BLaER1 treated with 17β-estradiol and CSF1 and Interleukin-3, amounts not matched to agents 10 nM and 100 nM (cell line): Measurements from ENCODE around the gene NCOA1.

Experiments used
- H3K27ac ChIP-seq, 11 experiments: shearing (Covaris generic); formaldehyde crosslinking; 2 replicates each; pipeline ENCODE4 v1.8.1; 2022
- H3K27me3 ChIP-seq, 11 experiments: shearing (Covaris generic); formaldehyde crosslinking; 2 replicates each; pipeline ENCODE4 v1.8.1; 2022
- H3K36me3 ChIP-seq, 11 experiments: shearing (Covaris generic); formaldehyde crosslinking; 2 replicates each; pipeline ENCODE4 v1.8.1; 2022
- H3K4me1 ChIP-seq, 10 experiments: shearing (Covaris generic); formaldehyde crosslinking; 2 replicates each; pipeline ENCODE4 v1.8.1; 2022
- H3K4me2 ChIP-seq, 11 experiments: shearing (Covaris generic); formaldehyde crosslinking; 2 replicates each; pipeline ENCODE4 v1.8.1; 2022
- H3K4me3 ChIP-seq, 10 experiments: shearing (Covaris generic); formaldehyde crosslinking; 2 replicates each; pipeline ENCODE4 v1.8.1; 2022
- H3K9ac ChIP-seq, 11 experiments: shearing (Covaris generic); formaldehyde crosslinking; 2 replicates each; pipeline ENCODE4 v1.8.1; 2022
- H3K9me3 ChIP-seq, 11 experiments: shearing (Covaris generic); formaldehyde crosslinking; replicated peaks in 1 of 11; 2 replicates each; pipeline ENCODE4 v1.8.1; 2022
- H4K20me1 ChIP-seq, 11 experiments: shearing (Covaris generic); formaldehyde crosslinking; 2 replicates each; pipeline ENCODE4 v1.8.1; 2022
- Cebpa-rat ChIP-seq, 11 experiments: shearing (Covaris generic); IDR thresholded peaks; 2 replicates each; pipeline ENCODE4 v1.8.1; 2022

NCOA1 gene

GRCh38 chr2:24754985-24755705, 264.1 kb downstream of the NCOA1 start:
- Histone ChIP-seq H3K9ac (no peak overlapping the region), H3K4me2 (no peak overlapping the region), H3K4me3 (no peak overlapping the region), H3K27me3 (no peaks in the 10 kb centered on the region), H3K4me1 (no peaks in the 10 kb centered on the region), H4K20me1 (peaks cover 0 to 25% (median 0%) of the 10 kb centered on the region in 11 experiments; a peak in 1 of 22 replicates), H3K27ac (no peak overlapping the region), H3K36me3 (peaks cover 45 to 97% (median 60%) of the 10 kb centered on the region in 11 experiments), H3K9me3 (no peaks in the 10 kb centered on the region)
- no peak for TF ChIP-seq Cebpa-rat (IDR thresholded peaks at IDR 0.05)

- no peak overlapping the region for H3K9ac ChIP-seq
- H3K4me2 ChIP-seq: no peak overlapping the region
- H4K20me1 ChIP-seq: peaks cover 0 to 21% (median 0%) of the 10 kb centered on the region in 11 experiments; a peak in 2 of 22 replicates
- no peak overlapping the region for H3K4me3 ChIP-seq
- peaks cover 45 to 97% (median 63%) of the 10 kb centered on the region in 11 experiments for H3K36me3 ChIP-seq
- no peak for TF ChIP-seq Cebpa-rat (IDR thresholded peaks at IDR 0.05)
- H3K27ac ChIP-seq: no peak overlapping the region
- no peaks in the 10 kb centered on the region for H3K9me3 ChIP-seq
- H3K4me1 ChIP-seq: no peaks in the 10 kb centered on the region
- H3K27me3 ChIP-seq: no peaks in the 10 kb centered on the region
These were observed 265.7 kb downstream of the NCOA1 start for GRCh38 chr2:24756789-24757188.

GRCh38 chr2:24761866-24762265, 270.8 kb downstream of the NCOA1 start:
- Histone ChIP-seq H4K20me1 (peaks cover 0 to 3% (median 0%) of the 10 kb centered on the region in 11 experiments; a peak in 1 of 22 replicates), H3K36me3 (peaks cover 39 to 97% (median 57%) of the 10 kb centered on the region in 11 experiments), H3K4me2 (no peak overlapping the region), H3K27ac (no peak overlapping the region), H3K27me3 (no peaks in the 10 kb centered on the region), H3K4me3 (no peak overlapping the region), H3K4me1 (peaks cover 0 to 19% (median 12%) of the 10 kb centered on the region in 10 experiments; a peak in 16 of 20 replicates), H3K9ac (no peak overlapping the region), H3K9me3 (peaks cover 0 to 12% (median 4%) of the 10 kb centered on the region in 11 experiments; a peak in 8 of 22 replicates)
- TF ChIP-seq Cebpa-rat (IDR thresholded peaks at IDR 0.05): no peak

- no peak for TF ChIP-seq Cebpa-rat (IDR thresholded peaks at IDR 0.05)
- no peaks in the 10 kb centered on the region; a peak in 1 of 22 replicates for H4K20me1 ChIP-seq
- H3K4me3 ChIP-seq: no peak overlapping the region
- H3K4me2 ChIP-seq: no peak overlapping the region
- no peaks in the 10 kb centered on the region for H3K27me3 ChIP-seq
- H3K4me1 ChIP-seq: peaks cover 0 to 26% (median 16%) of the 10 kb centered on the region in 10 experiments; a peak in 16 of 20 replicates
- H3K27ac ChIP-seq: no peak overlapping the region
- H3K9ac ChIP-seq: no peak overlapping the region
- H3K36me3 ChIP-seq: peaks cover 39 to 97% (median 57%) of the 10 kb centered on the region in 11 experiments
- H3K9me3 ChIP-seq: peaks cover 0 to 12% (median 4%) of the 10 kb centered on the region in 11 experiments; a peak in 8 of 22 replicates
These were observed 271.5 kb downstream of the NCOA1 start for GRCh38 chr2:24762518-24762917.

- peaks cover 39 to 97% (median 54%) of the 10 kb centered on the region in 11 experiments for H3K36me3 ChIP-seq
- no peaks in the 10 kb centered on the region; a peak in 2 of 22 replicates for H4K20me1 ChIP-seq
- no peak overlapping the region for H3K4me2 ChIP-seq
- no peak overlapping the region for H3K27ac ChIP-seq
- peaks cover 0 to 26% (median 16%) of the 10 kb centered on the region in 10 experiments; a peak in 16 of 20 replicates for H3K4me1 ChIP-seq
- no peak overlapping the region for H3K4me3 ChIP-seq
- H3K9me3 ChIP-seq: peaks cover 0 to 12% (median 4%) of the 10 kb centered on the region in 11 experiments; a peak in 8 of 22 replicates
- H3K27me3 ChIP-seq: no peaks in the 10 kb centered on the region
- TF ChIP-seq Cebpa-rat (IDR thresholded peaks at IDR 0.05): no peak
- H3K9ac ChIP-seq: no peak overlapping the region
These were observed 272.8 kb downstream of the NCOA1 start for GRCh38 chr2:24763843-24764242.

- Histone ChIP-seq H3K4me2 (peak overlapping the region in 8 of 11 experiments; percentile 6 to 69 (median 54); a peak in 14 of 22 replicates), H3K36me3 (peaks cover 41 to 94% (median 57%) of the 10 kb centered on the region in 11 experiments), H3K27me3 (no peaks in the 10 kb centered on the region), H3K27ac (peak overlapping the region in 1 of 11 experiments; percentile 37; a peak in 2 of 22 replicates), H3K9me3 (peaks cover 0 to 12% (median 4%) of the 10 kb centered on the region in 11 experiments; a peak in 8 of 22 replicates), H3K9ac (peak overlapping the region in 1 of 11 experiments; percentile 13; a peak in 1 of 22 replicates), H4K20me1 (no peaks in the 10 kb centered on the region; a peak in 1 of 22 replicates), H3K4me1 (peaks cover 0 to 26% (median 16%) of the 10 kb centered on the region in 10 experiments; a peak in 16 of 20 replicates), H3K4me3 (no peak overlapping the region)
- no peak for TF ChIP-seq Cebpa-rat (IDR thresholded peaks at IDR 0.05)
These were observed 275.6 kb downstream of the NCOA1 start for GRCh38 chr2:24766609-24767008.

- H3K4me2 ChIP-seq: no peak overlapping the region; a peak in 1 of 22 replicates
- H3K9me3 ChIP-seq: peaks cover 0 to 12% (median 4%) of the 10 kb centered on the region in 11 experiments; a peak in 8 of 22 replicates
- H3K9ac ChIP-seq: no peak overlapping the region
- no peaks in the 10 kb centered on the region; a peak in 1 of 22 replicates for H4K20me1 ChIP-seq
- no peak for TF ChIP-seq Cebpa-rat (IDR thresholded peaks at IDR 0.05)
- H3K4me3 ChIP-seq: no peak overlapping the region
- no peaks in the 10 kb centered on the region for H3K27me3 ChIP-seq
- peaks cover 33 to 80% (median 43%) of the 10 kb centered on the region in 11 experiments for H3K36me3 ChIP-seq
- no peak overlapping the region for H3K27ac ChIP-seq
- peaks cover 0 to 26% (median 16%) of the 10 kb centered on the region in 10 experiments; a peak in 16 of 20 replicates for H3K4me1 ChIP-seq
These were observed 277.0 kb downstream of the NCOA1 start for GRCh38 chr2:24768013-24768412.

GRCh38 chr2:24768601-24769000, 277.5 kb downstream of the NCOA1 start:
- H3K27me3 ChIP-seq: no peaks in the 10 kb centered on the region
- no peak overlapping the region for H3K9ac ChIP-seq
- H3K27ac ChIP-seq: no peak overlapping the region
- no peak overlapping the region for H3K4me2 ChIP-seq
- peaks cover 0 to 26% (median 16%) of the 10 kb centered on the region in 10 experiments; a peak in 16 of 20 replicates for H3K4me1 ChIP-seq
- H3K4me3 ChIP-seq: no peak overlapping the region
- H3K9me3 ChIP-seq: peaks cover 0 to 12% (median 4%) of the 10 kb centered on the region in 11 experiments; a peak in 8 of 22 replicates
- H3K36me3 ChIP-seq: peaks cover 32 to 74% (median 39%) of the 10 kb centered on the region in 11 experiments
- no peaks in the 10 kb centered on the region; a peak in 1 of 22 replicates for H4K20me1 ChIP-seq
- TF ChIP-seq Cebpa-rat (IDR thresholded peaks at IDR 0.05): no peak

- Histone ChIP-seq H3K27ac (no peak overlapping the region), H3K4me3 (no peak overlapping the region), H3K4me1 (peaks cover 0 to 15% (median 12%) of the 10 kb centered on the region in 10 experiments; a peak in 16 of 20 replicates), H3K27me3 (no peaks in the 10 kb centered on the region), H3K36me3 (peaks cover 17 to 50% (median 23%) of the 10 kb centered on the region in 11 experiments), H3K9ac (no peak overlapping the region), H4K20me1 (no peaks in the 10 kb centered on the region; a peak in 1 of 22 replicates), H3K9me3 (no peaks in the 10 kb centered on the region), H3K4me2 (no peak overlapping the region)
- TF ChIP-seq Cebpa-rat (IDR thresholded peaks at IDR 0.05): no peak
These were observed 280.0 kb downstream of the NCOA1 start for GRCh38 chr2:24771061-24771460.
